Astrocyte (in vitro differentiated cells and primary cell): ENCODE data around the gene CYP4F12.

Experiments used
- EZH2 ChIP-seq: IDR thresholded peaks from 2 replicates; pipeline ENCODE4 v1.6.1; 2012; ENCODE audit warnings: mild to moderate bottlenecking, low read length, inconsistent platforms; ENCODE audit not compliant: insufficient read depth
- TF ChIP-seq, protein P1 (sequence below): IDR thresholded peaks from 2 replicates; pipeline ENCODE4 v1.5.1; 2011; ENCODE audit warnings: low read depth, mild to moderate bottlenecking, inconsistent platforms, low read length, moderate library complexity; ENCODE audit not compliant: insufficient read depth

- TF ChIP-seq, protein P1, sequence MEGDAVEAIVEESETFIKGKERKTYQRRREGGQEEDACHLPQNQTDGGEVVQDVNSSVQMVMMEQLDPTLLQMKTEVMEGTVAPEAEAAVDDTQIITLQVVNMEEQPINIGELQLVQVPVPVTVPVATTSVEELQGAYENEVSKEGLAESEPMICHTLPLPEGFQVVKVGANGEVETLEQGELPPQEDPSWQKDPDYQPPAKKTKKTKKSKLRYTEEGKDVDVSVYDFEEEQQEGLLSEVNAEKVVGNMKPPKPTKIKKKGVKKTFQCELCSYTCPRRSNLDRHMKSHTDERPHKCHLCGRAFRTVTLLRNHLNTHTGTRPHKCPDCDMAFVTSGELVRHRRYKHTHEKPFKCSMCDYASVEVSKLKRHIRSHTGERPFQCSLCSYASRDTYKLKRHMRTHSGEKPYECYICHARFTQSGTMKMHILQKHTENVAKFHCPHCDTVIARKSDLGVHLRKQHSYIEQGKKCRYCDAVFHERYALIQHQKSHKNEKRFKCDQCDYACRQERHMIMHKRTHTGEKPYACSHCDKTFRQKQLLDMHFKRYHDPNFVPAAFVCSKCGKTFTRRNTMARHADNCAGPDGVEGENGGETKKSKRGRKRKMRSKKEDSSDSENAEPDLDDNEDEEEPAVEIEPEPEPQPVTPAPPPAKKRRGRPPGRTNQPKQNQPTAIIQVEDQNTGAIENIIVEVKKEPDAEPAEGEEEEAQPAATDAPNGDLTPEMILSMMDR: no peak
- TF ChIP-seq EZH2: no peak
Measured at GRCh38 chr19:15634105-15634504, 38.8 kb upstream of the CYP4F12 start.
